Measurements from ENCODE around the gene FGB.

- TF ChIP-seq CTCF (IDR thresholded peaks at IDR 0.05) (no peak), EP300 (IDR thresholded peaks at IDR 0.05) (no peak)
These were observed 32.9 kb upstream of the FGB start for GRCh38 chr4:154529728-154530519.

Measured in esophagus muscularis mucosa (tissue), 3 donors.